HG03025 (cell line): ENCODE measurements around the gene ACSL6.

Experiments used
- ATAC-seq: cut with Tn5 transposase; IDR thresholded peaks from one replicate; pipeline ENCODE4 v1.9.1; 2021; ENCODE audit warnings: mild to moderate bottlenecking, moderate library complexity; ENCODE audit not compliant: unreplicated experiment, low FRiP score

The ACSL6 gene

GRCh38 chr5:132017738-132018625 is 6.5 kb upstream of the ACSL6 start:
- no peak for ATAC-seq

- ATAC-seq = no peak
Observed at GRCh38 chr5:132017316-132017715, 5.9 kb upstream of the ACSL6 start.

GRCh38 chr5:132016721-132017250 is 5.3 kb upstream of the ACSL6 start:
- ATAC-seq = no peak

- ATAC-seq = no peak
Observed at GRCh38 chr5:132013711-132014110, 2.3 kb upstream of the ACSL6 start.

GRCh38 chr5:132013006-132013689 is 1.7 kb upstream of the ACSL6 start:
- no peak for ATAC-seq

GRCh38 chr5:132012371-132013005 is 1.0 kb upstream of the ACSL6 start:
- no peak for ATAC-seq

- no peak for ATAC-seq
Observed at GRCh38 chr5:132010989-132011621, 353 bp downstream of the ACSL6 start.

GRCh38 chr5:132010645-132010988 is 841 bp downstream of the ACSL6 start:
- ATAC-seq = no peak

GRCh38 chr5:132009706-132010405 is 1.6 kb downstream of the ACSL6 start:
- ATAC-seq = no peak

GRCh38 chr5:132008961-132009680 is 2.3 kb downstream of the ACSL6 start:
- ATAC-seq = no peak

GRCh38 chr5:132008163-132008473 is 3.3 kb downstream of the ACSL6 start:
- no peak for ATAC-seq

GRCh38 chr5:132007399-132008162 is 3.9 kb downstream of the ACSL6 start:
- ATAC-seq = no peak

GRCh38 chr5:132006331-132007120 is 4.9 kb downstream of the ACSL6 start:
- ATAC-seq = no peak

GRCh38 chr5:132005591-132005990 is 5.9 kb downstream of the ACSL6 start:
- no peak for ATAC-seq

- ATAC-seq = no peak
Observed at GRCh38 chr5:132003982-132004381, 7.5 kb downstream of the ACSL6 start.

- ATAC-seq = no peak
Observed at GRCh38 chr5:132003170-132003744, 8.2 kb downstream of the ACSL6 start.

- ATAC-seq = no peak
Observed at GRCh38 chr5:132002757-132003156, 8.7 kb downstream of the ACSL6 start.
